ENCODE measurements around the gene NCKAP5.
"Not testable (repeated sequence)": the region's sequence is repeated elsewhere in the genome, so short reads cannot be mapped to it uniquely, and the experiment has no call there.

The NCKAP5 gene

DNA sequence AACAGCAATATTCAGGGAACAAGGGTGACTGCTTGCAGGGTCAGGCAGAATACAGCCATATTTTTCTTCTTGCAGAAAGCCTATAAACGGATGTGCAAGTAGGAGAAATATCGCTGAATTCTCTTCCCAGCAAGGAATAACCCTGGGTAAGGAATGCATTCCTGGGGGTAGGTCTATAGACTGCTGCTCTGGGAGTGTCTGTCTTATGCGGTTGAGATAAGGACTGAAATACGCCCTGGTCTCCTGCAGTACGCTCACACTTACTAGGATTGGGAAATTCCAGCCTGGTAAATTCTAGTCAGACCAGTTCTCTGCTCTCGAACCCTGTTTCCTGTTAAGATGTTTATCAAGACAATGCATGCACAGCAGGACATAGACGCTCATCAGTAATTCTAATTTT is 361.6 kb downstream of the NCKAP5 start:
- H3K4me3 ChIP-seq (ENCODE audit: low read depth, low read length); DNase-seq (ENCODE audit: low read depth): not testable (repeated sequence)

GRCh38 chr2:133204421-133204820 is 363.8 kb downstream of the NCKAP5 start:
- H3K4me3 ChIP-seq (ENCODE audit: low read depth, low read length) = no peak overlapping the region
- no peak for DNase-seq (ENCODE audit: low read depth)

DNA sequence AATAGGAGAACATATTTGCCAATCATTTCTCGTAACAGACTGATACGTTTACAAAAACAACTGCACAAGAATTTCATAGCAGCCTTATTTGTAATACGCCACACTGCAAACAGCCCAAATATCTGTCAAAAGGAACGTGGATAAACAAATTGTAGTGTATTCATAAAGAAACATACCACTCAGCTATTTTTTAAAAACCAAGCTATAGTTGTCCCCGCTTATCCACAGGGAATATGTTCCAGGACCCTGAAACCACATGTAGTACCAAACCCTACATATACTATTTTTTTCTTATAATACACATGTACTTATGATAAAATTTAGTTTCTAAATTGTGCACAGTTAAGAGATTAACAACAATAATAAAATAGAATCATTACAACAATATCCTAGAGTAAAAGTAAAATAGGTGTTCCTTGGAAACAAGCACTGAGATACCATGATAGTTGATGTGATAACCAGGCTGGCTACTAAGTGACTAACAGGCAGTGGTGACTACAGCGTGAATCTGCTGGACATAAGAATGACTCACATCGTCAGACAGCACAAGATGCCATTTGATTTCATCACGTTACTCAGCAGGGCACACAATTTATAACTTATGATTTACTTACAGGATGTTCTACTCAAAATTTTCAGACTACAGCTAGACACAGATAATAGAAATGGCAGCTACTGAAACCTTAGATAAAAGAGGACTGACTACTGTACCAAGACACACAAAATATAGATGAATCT is 367.4 kb downstream of the NCKAP5 start:
- H3K4me3 ChIP-seq (ENCODE audit: low read depth, low read length) = no peak overlapping the region
- DNase-seq (ENCODE audit: low read depth) = peak; percentile 91

- no peak for DNase-seq (ENCODE audit: low read depth)
- H3K4me3 ChIP-seq (ENCODE audit: low read depth, low read length) = no peak overlapping the region
Observed at GRCh38 chr2:133198678-133199077, 369.6 kb downstream of the NCKAP5 start.

DNA sequence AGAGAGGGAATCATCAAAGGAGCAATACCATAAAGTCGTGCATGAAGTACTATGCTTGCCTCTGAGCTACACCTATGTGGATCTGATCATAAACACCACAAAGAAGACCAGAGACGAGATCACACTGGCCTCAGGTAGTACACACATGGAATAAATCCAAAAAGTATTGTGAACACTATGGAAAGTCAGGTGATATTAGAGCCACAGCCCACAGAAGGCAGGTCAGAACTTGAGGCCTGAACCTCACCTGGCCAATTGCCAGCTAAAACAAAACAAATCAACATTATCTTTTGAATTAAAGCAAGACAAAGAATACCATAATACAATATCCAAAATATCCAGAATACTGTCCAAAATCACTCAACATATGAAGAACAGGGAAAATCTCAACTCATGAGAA is 371.1 kb downstream of the NCKAP5 start:
- H3K4me3 ChIP-seq (ENCODE audit: low read depth, low read length) = no peak overlapping the region
- no peak for DNase-seq (ENCODE audit: low read depth)

GRCh38 chr2:133194777-133195335 is 373.4 kb downstream of the NCKAP5 start:
- H3K4me3 ChIP-seq (ENCODE audit: low read depth, low read length) = no peak overlapping the region
- DNase-seq (ENCODE audit: low read depth) = no peak

- DNase-seq (ENCODE audit: low read depth) = peak; percentile 24
- H3K4me3 ChIP-seq (ENCODE audit: low read depth, low read length) = no peak overlapping the region
Observed at GRCh38 chr2:133194362-133194655, 374.0 kb downstream of the NCKAP5 start.

GRCh38 chr2:133193544-133194361 is 374.5 kb downstream of the NCKAP5 start:
- DNase-seq (ENCODE audit: low read depth) = no peak
- H3K4me3 ChIP-seq (ENCODE audit: low read depth, low read length) = no peak overlapping the region

DNA sequence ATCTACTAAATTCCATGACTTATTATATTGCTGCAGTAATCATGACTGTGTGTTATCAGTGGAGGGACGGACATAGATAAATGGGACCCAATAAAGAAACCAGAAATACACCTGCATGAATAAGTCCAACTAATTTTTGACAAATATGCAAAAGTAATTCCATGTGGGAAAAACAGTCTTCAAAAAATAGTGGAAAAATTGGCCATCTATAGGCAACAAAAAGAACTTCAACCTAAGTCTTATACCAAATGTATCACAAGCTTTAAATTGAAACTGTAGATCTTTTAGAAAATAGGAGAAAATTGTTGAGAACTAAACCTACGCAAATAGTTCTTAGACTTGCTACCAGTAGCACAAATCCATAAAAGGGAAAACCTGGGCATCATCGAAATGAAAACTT is 376.2 kb downstream of the NCKAP5 start:
- H3K4me3 ChIP-seq (ENCODE audit: low read depth, low read length) = no peak overlapping the region

GRCh38 chr2:133177196-133177595 is 391.1 kb downstream of the NCKAP5 start:
- peak; percentile 70 for DNase-seq (ENCODE audit: low read depth)
- H3K4me3 ChIP-seq (ENCODE audit: low read depth, low read length) = no peak overlapping the region

More for the DNA sequence above, 376.2 kb downstream of the NCKAP5 start:
- DNase-seq (ENCODE audit: low read depth) = no peak

- no peak overlapping the region for H3K4me3 ChIP-seq (ENCODE audit: low read depth, low read length)
- DNase-seq (ENCODE audit: low read depth) = no peak
Observed at GRCh38 chr2:133175926-133176325, 392.3 kb downstream of the NCKAP5 start.

- no peak for DNase-seq (ENCODE audit: low read depth)
- H3K4me3 ChIP-seq (ENCODE audit: low read depth, low read length) = no peak overlapping the region
Observed at GRCh38 chr2:133173224-133173623, 395.0 kb downstream of the NCKAP5 start.

DNA sequence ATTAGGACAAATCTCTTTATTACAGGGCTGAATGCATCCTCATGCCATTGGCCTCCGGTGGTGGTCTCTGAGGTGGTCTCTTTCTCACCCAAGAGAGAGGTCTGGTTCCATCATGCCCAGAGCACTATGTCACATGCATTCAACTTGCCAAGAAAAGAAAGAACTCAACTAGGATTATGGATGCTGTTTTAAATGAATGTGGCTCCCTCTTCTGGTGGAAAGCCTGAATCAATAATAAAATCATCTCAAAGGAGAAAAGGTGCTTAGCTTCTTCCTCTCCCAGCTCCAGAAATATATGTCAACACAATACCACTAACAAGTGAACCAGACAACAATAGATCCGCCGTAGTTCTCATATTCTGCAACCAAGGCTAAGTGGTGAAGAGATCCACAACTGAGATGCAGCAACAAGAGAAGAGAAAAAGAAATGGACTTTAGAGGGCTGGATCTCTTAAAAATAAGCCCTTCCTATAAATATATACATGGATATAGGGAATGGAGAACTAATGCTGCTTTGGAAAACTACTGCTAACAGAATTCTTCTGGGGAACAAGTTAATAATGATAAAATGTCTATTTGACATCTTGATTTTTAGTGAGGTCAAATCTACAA is 396.8 kb downstream of the NCKAP5 start:
- no peak overlapping the region for H3K4me3 ChIP-seq (ENCODE audit: low read depth, low read length)
- DNase-seq (ENCODE audit: low read depth) = peak; percentile 18

DNA sequence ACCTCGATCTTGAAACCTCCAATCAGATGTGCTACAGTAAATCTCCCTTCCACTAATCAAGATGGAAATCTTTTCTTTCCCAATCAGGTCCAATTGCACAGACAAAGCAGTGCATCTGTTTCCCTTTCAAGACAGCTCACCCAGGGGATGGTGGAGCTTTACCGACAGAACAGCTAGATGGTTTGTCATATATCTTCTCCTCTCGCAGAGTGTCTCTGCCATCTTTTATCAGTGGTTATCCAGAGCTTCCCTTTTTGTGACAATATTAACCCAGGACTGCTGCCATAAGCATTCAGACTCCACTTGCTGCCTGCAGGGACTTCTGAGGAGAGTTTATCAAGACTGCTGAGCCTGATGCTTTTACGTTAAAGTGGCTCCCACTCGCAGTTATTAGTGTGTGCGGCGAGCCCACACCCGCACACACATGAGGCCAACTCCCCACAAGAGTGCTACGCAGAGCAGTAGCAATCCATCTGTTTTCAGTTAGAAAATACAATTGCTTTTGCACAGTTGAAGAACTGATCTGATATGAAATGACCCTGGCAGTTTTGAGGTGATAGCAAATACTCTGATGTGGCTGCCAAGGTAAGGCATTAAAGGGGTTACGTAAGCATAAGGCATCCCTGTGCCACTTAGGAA is 398.9 kb downstream of the NCKAP5 start:
- no peak for DNase-seq (ENCODE audit: low read depth)
- H3K4me3 ChIP-seq (ENCODE audit: low read depth, low read length) = no peak overlapping the region

- no peak overlapping the region for H3K4me3 ChIP-seq (ENCODE audit: low read depth, low read length)
- no peak for DNase-seq (ENCODE audit: low read depth)
Observed at GRCh38 chr2:133167990-133168389, 400.3 kb downstream of the NCKAP5 start.

GRCh38 chr2:133167223-133167622 is 401.0 kb downstream of the NCKAP5 start:
- H3K4me3 ChIP-seq (ENCODE audit: low read depth, low read length) = no peak overlapping the region
- DNase-seq (ENCODE audit: low read depth) = no peak

DNA sequence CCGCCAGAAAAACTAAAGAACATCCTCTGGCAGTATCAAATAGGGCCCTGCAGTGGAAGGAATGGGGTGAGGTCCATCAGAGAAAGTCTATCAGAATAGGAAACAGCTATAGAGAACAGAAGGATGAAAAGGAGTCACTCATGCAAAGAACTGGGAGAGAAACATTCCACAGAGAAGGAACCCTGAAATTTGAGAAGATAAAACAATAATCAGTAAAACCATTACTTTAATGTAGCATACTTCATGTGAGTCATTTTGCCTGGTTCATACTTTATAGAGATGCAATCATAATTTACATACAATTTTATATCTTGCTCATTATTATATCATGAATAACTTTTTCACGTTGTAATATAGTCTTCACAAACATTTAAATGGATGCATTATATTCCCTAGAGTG is 402.2 kb downstream of the NCKAP5 start:
- no peak overlapping the region for H3K4me3 ChIP-seq (ENCODE audit: low read depth, low read length)
- DNase-seq (ENCODE audit: low read depth) = no peak

GRCh38 chr2:133163111-133163510 is 405.2 kb downstream of the NCKAP5 start:
- no peak overlapping the region for H3K4me3 ChIP-seq (ENCODE audit: low read depth, low read length)
- no peak for DNase-seq (ENCODE audit: low read depth)

DNA sequence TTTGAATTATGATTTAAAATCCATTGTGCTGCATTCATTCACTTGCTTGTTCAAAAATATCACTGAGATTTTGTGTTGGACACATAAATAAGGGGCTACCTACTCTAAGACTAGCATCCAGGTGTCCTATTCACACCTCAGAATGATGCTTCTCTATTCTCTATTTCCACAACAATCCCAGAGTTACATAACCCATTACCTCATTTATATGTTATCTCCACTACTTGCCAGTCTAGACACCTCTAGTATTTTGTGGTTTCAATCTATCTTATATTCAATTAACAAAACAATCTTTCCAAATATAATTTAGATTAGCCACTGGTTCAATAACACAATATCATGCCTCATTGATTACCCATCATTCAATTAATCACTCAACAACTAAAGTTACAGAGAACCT is 409.8 kb downstream of the NCKAP5 start:
- DNase-seq (ENCODE audit: low read depth) = no peak
- no peak overlapping the region for H3K4me3 ChIP-seq (ENCODE audit: low read depth, low read length)

- H3K4me3 ChIP-seq (ENCODE audit: low read depth, low read length) = no peak overlapping the region
- no peak for DNase-seq (ENCODE audit: low read depth)
Observed at GRCh38 chr2:133158024-133158423, 410.2 kb downstream of the NCKAP5 start.
